Middle frontal gyrus (tissue), 1 donor: ENCODE data around the gene CCDC43.

Experiments used
- DNase-seq: peaks from one replicate; pipeline ENCODE4 v3.0.0-alpha.2; 2015; ENCODE audit warnings: low spot score; ENCODE audit errors: extremely low spot score

Gene CCDC43

DNA sequence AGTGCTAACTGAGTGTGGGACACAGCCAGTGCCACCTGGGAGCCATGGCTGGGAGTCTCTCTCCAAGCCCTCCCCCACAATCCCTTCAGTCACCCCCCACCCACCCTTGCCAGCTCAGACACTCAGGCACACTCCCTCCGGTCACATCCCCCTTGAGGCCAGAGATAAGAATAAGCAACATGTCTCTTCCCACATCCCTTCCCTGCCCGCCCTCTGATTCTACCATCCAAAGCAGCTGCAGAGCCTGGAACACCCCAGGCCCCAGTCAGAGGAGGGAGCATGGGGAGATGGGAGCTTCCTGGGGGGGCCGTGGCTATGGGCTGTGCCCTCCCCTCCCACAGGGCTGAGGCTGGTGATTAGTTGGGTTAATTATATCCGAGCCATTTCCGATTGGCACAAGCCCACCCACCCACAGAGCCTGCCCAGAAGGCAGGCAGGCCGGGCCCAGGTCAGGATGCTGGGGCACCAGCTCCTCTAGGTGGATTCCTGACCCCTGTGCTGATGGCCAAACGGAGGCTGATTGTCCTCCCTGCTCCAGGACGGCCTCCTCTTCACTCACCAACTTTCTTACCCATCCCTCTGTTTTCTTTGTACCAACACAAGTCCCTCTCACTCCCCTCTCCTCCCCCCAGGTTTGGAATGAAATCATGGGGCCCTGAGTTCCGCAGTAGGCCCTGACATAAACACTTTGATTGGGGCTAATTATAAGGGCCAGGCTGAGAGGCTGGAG is 61.9 kb downstream of the CCDC43 start:
- no peak for DNase-seq
